HG03558 (cell line): ENCODE measurements around the gene ASGR1.

ENCODE experiments used
- ATAC-seq: cut with Tn5 transposase; IDR thresholded peaks from one replicate; pipeline ENCODE4 v1.9.1; 2021; ENCODE audit warnings: moderate number of reproducible peaks; ENCODE audit not compliant: unreplicated experiment; ENCODE audit errors: extremely low read depth

ASGR1 gene, protein sequence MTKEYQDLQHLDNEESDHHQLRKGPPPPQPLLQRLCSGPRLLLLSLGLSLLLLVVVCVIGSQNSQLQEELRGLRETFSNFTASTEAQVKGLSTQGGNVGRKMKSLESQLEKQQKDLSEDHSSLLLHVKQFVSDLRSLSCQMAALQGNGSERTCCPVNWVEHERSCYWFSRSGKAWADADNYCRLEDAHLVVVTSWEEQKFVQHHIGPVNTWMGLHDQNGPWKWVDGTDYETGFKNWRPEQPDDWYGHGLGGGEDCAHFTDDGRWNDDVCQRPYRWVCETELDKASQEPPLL

DNA sequence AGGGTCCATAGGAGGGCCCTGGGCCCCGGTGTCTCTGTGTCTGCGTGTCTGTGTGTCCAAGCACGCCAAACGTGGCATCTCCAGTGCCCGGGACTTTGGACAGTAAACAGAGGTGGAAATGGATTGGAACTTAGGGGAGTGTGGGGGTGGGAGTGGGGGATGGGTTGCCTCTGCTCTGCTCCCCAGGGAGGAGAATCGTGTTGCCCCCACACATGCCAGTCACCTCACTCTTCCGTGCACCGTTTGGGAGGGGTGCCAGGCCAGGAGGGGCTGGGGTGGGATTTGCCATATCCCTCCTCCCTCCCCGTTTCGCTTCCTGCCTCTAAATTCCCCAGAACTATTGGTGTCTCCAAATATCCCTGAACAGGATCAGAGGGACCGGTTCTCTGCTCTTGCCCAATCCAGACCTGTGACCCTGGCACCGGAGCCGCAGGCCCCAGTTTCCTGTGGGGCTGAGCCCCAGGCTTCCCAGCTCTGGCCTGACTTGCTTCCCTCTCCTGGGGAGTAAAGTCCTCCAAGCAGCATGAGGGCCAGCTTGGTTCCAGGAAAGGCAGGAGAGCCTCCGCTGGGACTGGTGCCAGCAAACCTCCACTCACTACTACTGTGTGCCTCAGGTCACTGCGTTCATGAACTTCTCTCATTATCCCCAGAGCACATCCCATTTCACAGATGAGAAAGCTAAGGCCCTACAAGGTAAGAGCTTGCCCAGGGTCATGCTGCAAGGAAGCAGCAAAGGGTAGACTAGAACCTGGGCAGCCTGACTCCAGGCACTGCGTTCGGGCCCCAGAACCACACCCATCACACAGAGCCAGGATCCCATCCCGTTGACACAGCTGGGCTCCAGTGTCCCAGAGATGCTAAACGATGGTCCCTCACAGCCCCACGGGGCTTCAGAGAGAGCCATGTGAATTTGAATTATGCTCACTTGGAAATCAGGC is at the start of gene ASGR1:
Gene ASGR1 (minus strand): TSS at position 54 of the 938 bp plus-strand sequence. CDS start 807 bp downstream, outside the sequence.
- ATAC-seq = no peak

DNA sequence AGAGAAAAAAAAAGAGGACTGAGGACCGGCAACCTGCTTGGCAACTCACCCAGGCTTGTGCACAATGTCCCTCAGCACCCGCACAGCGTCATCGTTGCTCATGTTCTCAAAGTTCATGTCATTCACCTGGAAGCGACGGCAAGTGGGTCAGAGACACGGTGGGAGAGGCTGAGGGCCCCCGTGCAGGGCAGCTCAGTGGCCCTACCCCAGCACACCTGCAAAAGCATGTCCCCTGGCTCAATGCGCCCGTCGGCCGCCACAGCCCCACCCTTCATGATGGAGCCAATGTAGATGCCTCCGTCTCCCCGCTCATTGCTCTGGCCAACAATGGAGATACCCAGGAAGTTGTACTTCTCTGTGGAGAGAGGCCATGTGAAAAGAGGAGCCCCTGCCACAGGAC is 49.8 kb upstream of the ASGR1 start:
- no peak for ATAC-seq

DNA sequence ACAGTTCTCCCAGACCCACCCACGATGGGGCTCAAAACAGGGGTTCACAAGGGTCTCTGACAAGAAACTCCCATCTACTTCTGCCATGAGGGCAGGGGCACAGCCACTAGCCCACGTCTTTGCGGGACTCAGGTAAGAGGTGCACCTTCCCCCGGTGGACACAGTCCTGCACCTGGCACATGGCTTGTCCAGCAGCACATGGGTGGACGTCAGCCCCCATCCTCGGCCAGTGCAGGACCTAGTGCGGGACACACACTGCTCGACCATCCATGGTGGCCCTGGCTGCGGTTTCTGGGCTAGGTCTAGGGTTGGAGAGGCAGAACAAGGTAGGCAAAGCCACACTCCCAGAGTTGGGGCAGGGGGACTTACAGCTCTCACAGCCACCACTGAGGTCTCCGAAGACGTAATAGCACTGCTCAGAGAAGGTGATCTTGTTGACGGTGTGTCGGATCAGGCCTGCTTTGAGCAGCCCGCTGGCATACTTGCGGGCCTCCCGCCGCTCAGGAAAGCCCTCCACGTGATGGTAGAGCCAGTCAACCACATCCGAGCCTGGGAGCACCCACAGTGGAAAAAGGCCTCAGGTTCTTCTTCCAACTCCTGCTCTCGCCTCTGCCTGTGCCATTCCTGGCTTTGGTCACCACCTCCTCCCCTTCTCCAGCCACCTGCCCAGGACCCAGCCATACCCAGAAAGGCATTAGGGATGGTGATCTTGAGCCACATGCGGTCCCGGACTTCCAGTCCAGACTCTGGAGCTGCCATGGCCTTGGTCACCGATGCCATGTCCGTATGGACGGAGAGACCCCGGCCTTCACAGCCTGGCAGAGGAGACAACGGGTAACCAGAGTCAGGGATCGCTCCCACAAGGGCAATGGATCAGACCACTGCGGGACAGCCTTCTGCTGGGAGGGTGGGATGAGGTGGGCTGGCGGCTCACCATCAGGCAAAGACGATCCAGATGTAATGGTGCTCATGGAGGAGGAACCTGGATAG is 47.8 kb upstream of the ASGR1 start:
- ATAC-seq = no peak

DNA sequence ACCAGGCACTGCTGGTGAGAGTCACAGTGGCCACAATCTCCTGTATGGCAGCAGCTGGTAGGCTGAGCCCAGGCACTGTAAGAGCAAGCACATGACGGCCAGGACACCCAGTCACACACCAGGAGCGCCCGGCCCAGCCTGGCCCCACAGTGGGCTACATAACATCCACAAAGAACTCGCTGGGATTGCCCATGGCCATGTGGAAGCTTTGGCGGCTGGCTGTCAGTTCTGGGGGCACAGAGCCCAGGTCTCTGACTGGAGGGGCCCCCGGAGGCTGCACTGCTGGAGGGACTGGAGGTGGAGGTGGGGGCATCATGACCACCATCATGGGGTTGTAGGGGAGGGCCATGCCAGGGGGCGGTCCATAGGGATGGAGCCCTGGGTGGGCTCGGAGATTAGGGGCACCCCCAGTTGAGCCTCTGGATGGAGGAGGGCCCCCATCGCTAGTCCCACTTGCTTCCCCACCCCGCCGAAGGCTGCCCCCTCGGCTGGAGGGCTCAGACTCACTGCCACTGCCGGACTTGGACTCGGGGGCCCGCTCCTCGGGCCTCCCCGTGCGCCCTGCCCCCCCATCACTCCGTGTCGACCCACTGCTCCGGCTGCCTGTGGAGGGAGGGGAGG is 46.7 kb upstream of the ASGR1 start:
- no peak for ATAC-seq

DNA sequence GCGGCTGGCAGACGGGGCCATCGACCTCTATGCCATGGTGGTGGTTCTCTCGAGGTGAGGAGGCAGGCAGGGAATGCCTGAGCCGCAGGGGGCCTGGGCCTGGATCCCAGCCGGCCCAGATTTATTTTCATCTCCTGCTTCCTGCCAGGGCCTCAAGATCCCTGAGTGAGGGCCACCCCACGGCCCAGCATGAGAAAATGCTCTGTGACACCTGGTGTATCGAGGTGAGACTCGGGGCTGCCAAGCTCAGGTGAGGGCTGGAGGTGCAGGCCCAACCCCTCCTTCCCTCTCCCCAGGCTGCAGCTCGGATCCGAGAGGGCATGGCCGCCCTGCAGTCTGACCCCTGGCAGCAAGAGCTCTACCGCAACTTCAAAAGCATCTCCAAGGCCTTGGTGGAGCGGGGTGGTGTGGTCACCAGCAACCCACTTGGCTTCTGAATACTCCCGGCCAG is 45.5 kb upstream of the ASGR1 start:
- no peak for ATAC-seq

DNA sequence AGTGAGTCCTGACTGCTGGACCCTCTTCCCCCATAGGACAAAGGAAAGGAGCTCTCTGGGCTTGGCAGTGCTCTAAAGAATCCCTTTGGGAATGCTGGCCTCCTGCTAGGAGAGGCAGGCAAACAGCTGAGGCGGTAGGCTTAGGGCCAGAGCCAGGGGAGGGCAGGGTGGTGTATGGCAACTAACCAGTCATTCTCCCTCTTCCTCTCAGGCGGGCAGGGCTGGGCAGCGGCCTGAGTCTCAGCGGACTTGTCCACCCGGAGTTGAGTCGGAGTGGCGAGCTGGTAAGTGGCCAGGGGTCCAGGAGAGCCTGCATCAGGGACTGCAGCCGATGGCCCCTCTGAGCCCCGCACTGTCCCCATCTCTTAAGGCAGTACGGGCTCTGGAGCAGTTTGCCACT is 44.9 kb upstream of the ASGR1 start:
- ATAC-seq = no peak

DNA sequence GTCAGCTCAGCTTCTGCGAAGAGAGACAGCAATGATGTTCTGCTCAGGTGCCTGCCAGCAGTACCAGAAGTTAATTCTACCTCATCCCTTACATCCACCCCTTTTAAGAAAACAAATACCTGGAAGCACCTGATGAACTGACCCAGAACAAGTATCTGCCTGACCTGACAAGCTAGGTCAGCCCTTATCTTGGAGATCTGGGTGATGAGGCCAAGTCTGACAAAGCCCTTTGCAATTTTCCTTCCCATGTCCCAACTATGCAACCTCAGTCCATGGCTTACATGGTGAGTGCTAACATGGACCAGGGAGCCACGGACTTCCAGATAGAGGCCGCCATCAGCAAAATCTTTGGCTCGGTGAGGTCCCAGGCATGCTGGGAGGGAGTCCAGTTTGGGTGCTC is 44.2 kb upstream of the ASGR1 start:
- no peak for ATAC-seq

DNA sequence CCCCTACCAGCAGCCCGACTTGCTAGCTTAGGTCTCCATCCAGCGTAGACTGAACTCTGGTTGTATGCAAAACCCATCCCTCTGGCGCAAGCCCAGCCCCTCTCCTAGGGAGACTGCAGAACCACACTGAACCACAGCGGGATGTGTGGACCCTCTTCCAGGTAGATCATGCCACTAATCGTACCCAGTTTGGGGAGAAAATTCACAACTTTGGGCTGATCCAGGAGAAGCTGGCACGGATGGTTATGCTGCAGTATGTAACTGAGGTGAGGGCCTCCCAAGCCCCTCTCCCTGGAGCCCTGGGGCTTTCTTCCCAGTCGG is 43.8 kb upstream of the ASGR1 start:
- no peak for ATAC-seq

DNA sequence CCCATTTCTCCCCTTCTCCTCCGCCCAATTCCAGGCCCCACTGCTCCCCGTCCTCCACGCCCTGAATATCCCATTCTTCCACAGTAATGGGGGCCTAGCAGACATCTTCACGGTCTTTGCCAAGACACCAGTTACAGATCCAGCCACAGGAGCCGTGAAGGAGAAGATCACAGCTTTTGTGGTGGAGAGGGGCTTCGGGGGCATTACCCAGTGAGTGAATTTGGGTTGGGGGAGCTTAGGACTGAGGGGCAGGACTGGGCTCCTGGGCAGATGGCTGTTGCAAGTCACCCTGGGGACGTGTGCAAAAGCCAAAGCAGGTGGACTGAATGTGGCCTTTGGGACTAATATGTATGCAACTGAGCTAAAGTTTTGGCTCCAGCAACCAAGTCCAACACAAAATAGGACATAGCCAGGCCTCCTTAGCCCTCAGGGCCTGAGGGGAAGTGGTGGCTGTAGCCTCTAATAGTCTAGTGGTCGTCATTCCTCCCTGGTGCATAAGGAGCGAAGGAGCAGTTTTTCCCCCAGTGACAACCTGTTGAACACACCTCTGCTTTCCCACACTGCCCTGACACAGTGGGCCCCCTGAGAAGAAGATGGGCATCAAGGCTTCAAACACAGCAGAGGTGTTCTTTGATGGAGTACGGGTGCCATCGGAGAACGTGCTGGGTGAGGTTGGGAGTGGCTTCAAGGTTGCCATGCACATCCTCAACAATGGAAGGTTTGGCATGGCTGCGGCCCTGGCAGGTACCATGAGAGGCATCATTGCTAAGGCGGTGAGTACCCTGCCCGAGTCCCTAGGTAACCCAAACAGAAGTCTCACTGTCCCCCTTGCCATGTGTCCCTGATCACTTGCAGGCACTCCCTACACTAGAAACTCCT is 43.2 kb upstream of the ASGR1 start:
- ATAC-seq = no peak

DNA sequence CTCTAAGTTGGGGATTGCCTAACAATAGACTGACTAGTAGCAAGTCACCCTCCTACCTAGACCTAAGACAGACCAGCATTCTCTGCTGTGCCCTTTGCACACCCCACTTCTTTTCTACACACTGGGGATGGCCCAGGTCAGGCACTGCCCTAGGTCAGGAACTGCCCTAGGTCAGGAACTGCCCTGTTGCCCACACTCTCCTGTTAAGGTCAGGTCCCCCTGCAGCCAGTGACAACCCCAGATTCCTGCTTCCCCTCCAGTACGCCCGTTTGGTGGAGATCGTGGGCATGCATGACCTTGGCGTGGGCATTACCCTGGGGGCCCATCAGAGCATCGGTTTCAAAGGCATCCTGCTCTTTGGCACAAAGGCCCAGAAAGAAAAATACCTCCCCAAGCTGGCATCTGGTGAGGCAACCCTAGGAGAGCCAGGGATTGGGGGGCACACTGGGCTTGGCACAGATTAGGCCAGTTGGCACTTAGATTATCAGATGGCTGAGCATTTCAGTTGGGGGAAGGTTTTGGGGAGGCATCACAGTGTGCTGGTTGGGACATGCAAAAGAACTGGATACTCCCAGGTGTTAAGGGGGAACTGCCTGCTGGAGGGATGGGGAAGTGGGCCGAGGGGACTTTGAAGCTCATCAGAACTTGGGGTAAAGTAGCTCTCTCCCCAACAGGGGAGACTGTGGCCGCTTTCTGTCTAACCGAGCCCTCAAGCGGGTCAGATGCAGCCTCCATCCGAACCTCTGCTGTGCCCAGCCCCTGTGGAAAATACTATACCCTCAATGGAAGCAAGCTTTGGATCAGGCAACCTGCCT is 42.3 kb upstream of the ASGR1 start:
- ATAC-seq = no peak

DNA sequence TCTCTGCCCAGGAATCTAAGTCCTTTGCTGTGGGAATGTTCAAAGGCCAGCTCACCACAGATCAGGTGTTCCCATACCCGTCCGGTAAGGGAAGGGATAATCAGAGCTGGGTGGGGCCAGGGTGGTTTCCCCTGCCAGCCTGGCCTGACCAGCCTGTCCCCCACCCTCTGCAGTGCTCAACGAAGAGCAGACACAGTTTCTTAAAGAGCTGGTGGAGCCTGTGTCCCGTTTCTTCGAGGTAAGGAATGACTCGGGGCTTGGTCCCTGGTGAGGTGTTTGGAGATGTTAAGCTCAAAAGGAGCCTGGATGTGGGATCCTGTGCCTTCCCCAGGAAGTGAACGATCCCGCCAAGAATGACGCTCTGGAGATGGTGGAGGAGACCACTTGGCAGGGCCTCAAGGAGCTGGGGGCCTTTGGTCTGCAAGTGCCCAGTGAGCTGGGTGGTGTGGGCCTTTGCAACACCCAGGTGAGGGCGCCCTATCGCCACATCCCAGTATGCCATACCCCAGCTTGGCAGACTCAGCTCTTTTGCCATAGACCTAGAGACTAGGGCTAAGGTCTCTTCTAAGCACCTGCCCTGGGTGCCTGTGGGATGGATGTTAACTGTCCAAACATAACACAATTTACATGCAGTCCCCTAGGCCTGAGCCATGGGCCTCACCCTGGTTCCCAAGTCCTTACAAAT is 41.6 kb upstream of the ASGR1 start:
- ATAC-seq = no peak

DNA sequence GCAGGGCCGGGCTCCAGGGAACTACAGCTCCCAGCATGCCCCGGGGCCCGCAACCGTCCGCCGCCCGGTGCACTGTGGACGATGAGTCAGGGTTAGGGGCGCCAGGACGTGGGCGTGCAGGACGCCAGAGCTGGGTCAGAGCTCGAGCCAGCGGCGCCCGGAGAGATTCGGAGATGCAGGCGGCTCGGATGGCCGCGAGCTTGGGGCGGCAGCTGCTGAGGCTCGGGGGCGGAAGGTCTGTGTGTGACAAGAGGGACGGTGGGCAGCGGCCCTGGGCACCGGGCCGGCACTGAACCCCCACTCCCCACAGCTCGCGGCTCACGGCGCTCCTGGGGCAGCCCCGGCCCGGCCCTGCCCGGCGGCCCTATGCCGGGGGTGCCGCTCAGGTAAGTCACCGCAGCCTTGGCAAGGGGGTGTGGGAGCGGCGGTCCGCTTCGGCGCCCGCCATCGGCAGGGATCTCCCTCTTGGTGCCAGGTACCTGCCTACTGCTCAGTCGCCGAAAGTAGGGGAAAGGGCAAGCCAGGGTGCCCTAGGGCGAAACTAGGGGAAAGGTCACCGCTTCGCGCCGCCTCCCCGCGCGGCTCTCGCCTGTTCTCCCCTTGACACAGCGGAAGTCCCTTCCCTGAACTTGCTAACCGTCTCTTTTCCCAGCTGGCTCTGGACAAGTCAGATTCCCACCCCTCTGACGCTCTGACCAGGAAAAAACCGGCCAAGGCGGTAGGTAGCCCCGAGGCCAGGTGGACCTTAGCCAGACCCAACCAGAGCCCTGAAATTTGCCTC is 40.8 kb upstream of the ASGR1 start, which contains the start of the genes ACADVL and DLG4:
Gene ACADVL (plus strand): TSS at position 127 of the 781 bp plus-strand sequence. CDS start 47 bp downstream, at position 174.
Gene DLG4 (minus strand): TSS at position 25 of the 781 bp plus-strand sequence.
- ATAC-seq = no peak

DNA sequence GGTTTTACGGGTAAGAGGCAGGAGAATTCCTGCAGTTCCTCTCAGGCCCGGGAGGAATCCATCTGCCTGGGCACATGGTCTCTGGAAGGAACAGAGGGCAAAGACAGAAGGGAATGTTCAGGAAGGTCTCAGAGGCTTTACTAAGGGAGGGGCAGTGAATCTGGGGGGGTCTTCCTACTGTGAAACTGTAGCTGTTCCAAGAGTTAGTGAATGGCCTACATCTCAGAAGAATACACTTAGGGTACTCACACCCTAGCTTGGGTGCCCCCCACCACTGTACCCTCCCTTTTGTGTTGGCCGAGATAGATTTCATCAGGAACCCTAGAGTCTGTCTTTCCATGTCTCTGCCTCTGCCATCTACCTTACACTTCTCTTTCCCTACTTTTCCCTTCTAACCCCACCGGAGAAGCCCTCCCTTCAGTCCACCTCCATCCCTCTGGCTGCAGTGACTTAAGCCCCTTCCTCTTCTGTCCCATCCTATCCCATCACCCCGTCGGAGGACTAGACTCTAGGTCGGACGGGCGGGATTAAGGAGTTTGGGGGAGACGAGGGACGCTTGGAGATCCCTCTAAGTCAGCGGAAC is 40.1 kb upstream of the ASGR1 start:
- no peak for ATAC-seq

DNA sequence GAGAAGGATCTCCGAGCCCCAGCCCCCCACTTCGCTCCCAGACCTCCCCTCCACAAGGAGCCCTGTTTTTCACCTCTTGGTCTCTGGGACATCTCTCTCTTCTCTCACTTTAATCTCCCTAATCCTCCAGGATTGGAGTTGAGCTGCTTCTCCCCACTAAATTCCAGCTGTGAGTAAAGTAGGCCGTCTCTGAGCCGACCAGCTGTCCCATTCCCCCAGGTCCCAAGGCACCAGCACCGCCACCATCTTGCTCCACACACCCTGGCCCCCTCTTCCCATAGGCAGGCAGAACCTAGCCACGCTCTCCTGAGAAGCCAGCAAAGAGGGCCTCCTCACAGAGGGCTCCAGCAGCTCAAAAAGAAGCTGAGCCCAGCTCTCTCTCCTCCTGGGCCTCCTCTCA is 39.6 kb upstream of the ASGR1 start:
- no peak for ATAC-seq

DNA sequence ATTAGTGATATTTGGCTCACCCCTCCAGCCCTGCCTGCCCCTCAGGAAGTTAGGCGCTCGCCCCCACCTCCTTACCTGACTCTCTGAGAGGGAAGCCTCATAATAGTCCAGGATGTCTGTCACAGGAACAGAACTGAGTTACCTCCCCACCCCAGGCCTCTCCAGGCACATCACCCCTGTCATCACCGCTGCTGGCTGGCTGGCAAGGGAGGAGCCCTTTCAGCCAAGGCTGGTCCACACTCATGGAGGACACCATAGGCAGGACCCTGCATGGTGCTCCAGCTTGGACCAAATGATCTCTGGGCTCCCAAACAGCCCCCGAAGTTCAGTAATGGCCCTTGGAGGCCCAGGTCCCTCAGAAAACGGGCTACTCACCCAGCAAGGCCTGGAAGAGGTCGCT is 39.0 kb upstream of the ASGR1 start:
- no peak for ATAC-seq
